Measurements from ENCODE around the gene SLC44A3. TPM values are rescaled to one million over a fixed set of nuclear protein-coding genes. Genes with fewer than 3 reads are reported as not detected.

The SLC44A3 gene
- total RNA-seq, 5 donors from 2014 or later (not counting 1 experiment from before 2014, with no cell fraction given): 0.30 to 0.99 (median 0.74) TPM; not detected in 1

GRCh38 chr1:94792473-94793295 is 27.5 kb upstream of the SLC44A3 start:
- DNase-seq (no peak), ATAC-seq (replicated peaks in 1 of 4) (no peak)
- Histone ChIP-seq H3K27ac (ENCODE audit: low read length) (no peak overlapping the region), H3K4me1 (ENCODE audit: control insufficient read depth in 1 of 2, extremely low read depth in 1 of 2, insufficient read depth in 2 of 2, low read length in 2 of 2) (no peaks in the 10 kb centered on the region), H3K9me3 (no peaks in the 10 kb centered on the region), H3K36me3 (ENCODE audit: control insufficient read depth in 2 of 2, extremely low read depth in 1 of 2, insufficient read depth in 1 of 2, low read length in 1 of 2) (no peaks in the 10 kb centered on the region), H3K27me3 (replicated peaks in 1 of 2; ENCODE audit: control insufficient read depth in 2 of 2, extremely low read depth in 1 of 2, insufficient read depth in 2 of 2, low read length in 1 of 2) (no peaks in the 10 kb centered on the region), H3K4me3 (ENCODE audit: control insufficient read depth in 1 of 2, extremely low read depth in 1 of 2, low read length in 1 of 2) (no peak overlapping the region)
- H3K27me3 Mint-ChIP-seq: peaks cover 5 to 9% of the 10 kb centered on the region in 2 donors
- H3K9me3 Mint-ChIP-seq: no peaks in the 10 kb centered on the region
- H3K36me3 Mint-ChIP-seq: no peaks in the 10 kb centered on the region
- 31% methylated on average over 2 of the region's 5 CpGs for WGBS (ENCODE audit: insufficient coverage)
- H3K27ac Mint-ChIP-seq: no peak overlapping the region
- ChIA-PET POLR2A (no interaction called here), CTCF (no interaction called here)
- no peak overlapping the region for H3K4me3 Mint-ChIP-seq
- H3K4me1 Mint-ChIP-seq: peaks cover 0 to 16% (median 13%) of the 10 kb centered on the region in 3 donors

GRCh38 chr1:94793296-94793656 is 26.9 kb upstream of the SLC44A3 start:
- no peaks in the 10 kb centered on the region for H3K4me1 ChIP-seq (ENCODE audit: control insufficient read depth in 1 of 2, extremely low read depth in 1 of 2, insufficient read depth in 2 of 2, low read length in 2 of 2)
- no peak overlapping the region for H3K4me3 ChIP-seq (ENCODE audit: control insufficient read depth in 1 of 2, extremely low read depth in 1 of 2, low read length in 1 of 2)
- no peaks in the 10 kb centered on the region for H3K27me3 ChIP-seq (replicated peaks in 1 of 2; ENCODE audit: control insufficient read depth in 2 of 2, extremely low read depth in 1 of 2, insufficient read depth in 2 of 2, low read length in 1 of 2)
- ChIA-PET POLR2A (no interaction called here), CTCF (interaction anchor here in 1 of 2 donors (0.7 kb wide), 1 partner anchor 279 kb away, joined by 3 read pairs; no protein-coding TSS in a partner anchor)
- WGBS (ENCODE audit: insufficient coverage): 89% methylated on average over 4 of the region's 5 CpGs
- H3K9me3 Mint-ChIP-seq: no peaks in the 10 kb centered on the region
- H3K36me3 Mint-ChIP-seq: no peaks in the 10 kb centered on the region
- no peak for ATAC-seq (replicated peaks in 1 of 4)
- DNase-seq: no peak
- H3K4me1 Mint-ChIP-seq: peaks cover 0 to 16% (median 13%) of the 10 kb centered on the region in 3 donors
- no peak overlapping the region for H3K4me3 Mint-ChIP-seq
- no peak overlapping the region for H3K27ac ChIP-seq (ENCODE audit: low read length)
- H3K36me3 ChIP-seq (ENCODE audit: control insufficient read depth in 2 of 2, extremely low read depth in 1 of 2, insufficient read depth in 1 of 2, low read length in 1 of 2): no peaks in the 10 kb centered on the region
- H3K27me3 Mint-ChIP-seq: peaks cover 4 to 9% of the 10 kb centered on the region in 2 donors
- no peak overlapping the region for H3K27ac Mint-ChIP-seq
- H3K9me3 ChIP-seq: no peaks in the 10 kb centered on the region

GRCh38 chr1:94795434-94795833 is 24.7 kb upstream of the SLC44A3 start:
- Histone ChIP-seq H3K4me3 (ENCODE audit: control insufficient read depth in 1 of 2, extremely low read depth in 1 of 2, low read length in 1 of 2) (no peak overlapping the region), H3K9me3 (no peaks in the 10 kb centered on the region), H3K27me3 (replicated peaks in 1 of 2; ENCODE audit: control insufficient read depth in 2 of 2, extremely low read depth in 1 of 2, insufficient read depth in 2 of 2, low read length in 1 of 2) (no peaks in the 10 kb centered on the region), H3K27ac (ENCODE audit: low read length) (no peak overlapping the region), H3K36me3 (ENCODE audit: control insufficient read depth in 2 of 2, extremely low read depth in 1 of 2, insufficient read depth in 1 of 2, low read length in 1 of 2) (no peaks in the 10 kb centered on the region), H3K4me1 (ENCODE audit: control insufficient read depth in 1 of 2, extremely low read depth in 1 of 2, insufficient read depth in 2 of 2, low read length in 2 of 2) (no peaks in the 10 kb centered on the region)
- POLR2A ChIA-PET: interaction anchor here in 1 of 2 donors (0.7 kb wide), 1 partner anchor 605 kb away, joined by 3 read pairs; no protein-coding TSS in a partner anchor
- Mint-ChIP-seq H3K27me3 (no peaks in the 10 kb centered on the region), H3K27ac (peak overlapping the region in 1 of 2 donors; percentile 74), H3K4me1 (peaks cover 0 to 16% (median 13%) of the 10 kb centered on the region in 3 donors), H3K36me3 (no peaks in the 10 kb centered on the region), H3K4me3 (no peak overlapping the region), H3K9me3 (no peaks in the 10 kb centered on the region)
- WGBS (ENCODE audit: insufficient coverage): 100% methylated on average over 1 of the region's 7 CpGs
- ATAC-seq (replicated peaks in 1 of 4) (peak in 2 of 4 experiments; percentile 31 to 42), DNase-seq (no peak)
- CTCF ChIA-PET: no interaction called here

- WGBS (ENCODE audit: insufficient coverage): 86% methylated on average over 1 of the region's 2 CpGs
- Mint-ChIP-seq H3K9me3 (no peaks in the 10 kb centered on the region), H3K27ac (no peak overlapping the region), H3K27me3 (no peaks in the 10 kb centered on the region), H3K36me3 (no peaks in the 10 kb centered on the region), H3K4me1 (peaks cover 0 to 16% (median 13%) of the 10 kb centered on the region in 3 donors), H3K4me3 (no peak overlapping the region)
- Histone ChIP-seq H3K27me3 (replicated peaks in 1 of 2; ENCODE audit: control insufficient read depth in 2 of 2, extremely low read depth in 1 of 2, insufficient read depth in 2 of 2, low read length in 1 of 2) (no peaks in the 10 kb centered on the region), H3K27ac (ENCODE audit: low read length) (no peak overlapping the region), H3K4me1 (ENCODE audit: control insufficient read depth in 1 of 2, extremely low read depth in 1 of 2, insufficient read depth in 2 of 2, low read length in 2 of 2) (no peaks in the 10 kb centered on the region), H3K4me3 (ENCODE audit: control insufficient read depth in 1 of 2, extremely low read depth in 1 of 2, low read length in 1 of 2) (no peak overlapping the region), H3K9me3 (no peaks in the 10 kb centered on the region), H3K36me3 (ENCODE audit: control insufficient read depth in 2 of 2, extremely low read depth in 1 of 2, insufficient read depth in 1 of 2, low read length in 1 of 2) (no peaks in the 10 kb centered on the region)
- ATAC-seq (replicated peaks in 1 of 4) (no peak), DNase-seq (no peak)
- ChIA-PET CTCF (interaction anchor here in 1 of 2 donors (1.0 kb wide), 1 partner anchor 10 kb away, joined by 6 read pairs; no protein-coding TSS in a partner anchor), POLR2A (no interaction called here)
These were observed 23.9 kb upstream of the SLC44A3 start for GRCh38 chr1:94796266-94796665.

- CTCF ChIA-PET: interaction anchor here in 1 of 2 donors (0.6 to 1.0 kb wide), 2 partner anchors 9 to 77 kb away, joined by 3 to 6 read pairs; no protein-coding TSS in a partner anchor
- POLR2A ChIA-PET: no interaction called here
- no peak overlapping the region for H3K4me3 ChIP-seq (ENCODE audit: control insufficient read depth in 1 of 2, extremely low read depth in 1 of 2, low read length in 1 of 2)
- H3K36me3 Mint-ChIP-seq: no peaks in the 10 kb centered on the region
- DNase-seq: no peak
- no peaks in the 10 kb centered on the region for H3K27me3 ChIP-seq (replicated peaks in 1 of 2; ENCODE audit: control insufficient read depth in 2 of 2, extremely low read depth in 1 of 2, insufficient read depth in 2 of 2, low read length in 1 of 2)
- no peaks in the 10 kb centered on the region for H3K9me3 ChIP-seq
- no peaks in the 10 kb centered on the region for H3K36me3 ChIP-seq (ENCODE audit: control insufficient read depth in 2 of 2, extremely low read depth in 1 of 2, insufficient read depth in 1 of 2, low read length in 1 of 2)
- ATAC-seq (replicated peaks in 1 of 4): no peak
- WGBS (ENCODE audit: insufficient coverage): no CpG with 5 or more reads among the region's 1 CpG
- H3K4me1 ChIP-seq (ENCODE audit: control insufficient read depth in 1 of 2, extremely low read depth in 1 of 2, insufficient read depth in 2 of 2, low read length in 2 of 2): no peaks in the 10 kb centered on the region
- no peak overlapping the region for H3K27ac ChIP-seq (ENCODE audit: low read length)
- H3K4me3 Mint-ChIP-seq: no peak overlapping the region
- H3K27me3 Mint-ChIP-seq: no peaks in the 10 kb centered on the region
- no peaks in the 10 kb centered on the region for H3K9me3 Mint-ChIP-seq
- no peak overlapping the region for H3K27ac Mint-ChIP-seq
- peaks cover 7 to 19% (median 19%) of the 10 kb centered on the region in 3 donors for H3K4me1 Mint-ChIP-seq
These were observed 22.9 kb upstream of the SLC44A3 start for GRCh38 chr1:94797291-94797690.

- Mint-ChIP-seq H3K36me3 (no peaks in the 10 kb centered on the region), H3K4me3 (no peak overlapping the region), H3K27ac (no peak overlapping the region), H3K4me1 (peaks cover 7 to 19% (median 16%) of the 10 kb centered on the region in 3 donors), H3K9me3 (no peaks in the 10 kb centered on the region), H3K27me3 (no peaks in the 10 kb centered on the region)
- ATAC-seq (replicated peaks in 1 of 4) (no peak), DNase-seq (no peak)
- no peak overlapping the region for H3K27ac ChIP-seq (ENCODE audit: low read length)
- no peak overlapping the region for H3K4me3 ChIP-seq (ENCODE audit: control insufficient read depth in 1 of 2, extremely low read depth in 1 of 2, low read length in 1 of 2)
- POLR2A ChIA-PET: interaction anchor here in 1 of 2 donors (0.5 kb wide), 1 partner anchor 163 kb away, joined by 3 read pairs; no protein-coding TSS in a partner anchor
- H3K9me3 ChIP-seq: no peaks in the 10 kb centered on the region
- no peaks in the 10 kb centered on the region for H3K27me3 ChIP-seq (replicated peaks in 1 of 2; ENCODE audit: control insufficient read depth in 2 of 2, extremely low read depth in 1 of 2, insufficient read depth in 2 of 2, low read length in 1 of 2)
- H3K36me3 ChIP-seq (ENCODE audit: control insufficient read depth in 2 of 2, extremely low read depth in 1 of 2, insufficient read depth in 1 of 2, low read length in 1 of 2): no peaks in the 10 kb centered on the region
- CTCF ChIA-PET: no interaction called here
- no peaks in the 10 kb centered on the region for H3K4me1 ChIP-seq (ENCODE audit: control insufficient read depth in 1 of 2, extremely low read depth in 1 of 2, insufficient read depth in 2 of 2, low read length in 2 of 2)
- WGBS (ENCODE audit: insufficient coverage): no CpG with 5 or more reads among the region's 3 CpGs
These were observed 22.1 kb upstream of the SLC44A3 start for GRCh38 chr1:94798054-94798453.
